OCI-LY3 (cell line): ENCODE data around the gene NEMF.

Experiments used
- H2AFZ ChIP-seq: fragments of 200-600, 300-600 bp; shearing (Covaris generic); 2 replicates; pipeline ENCODE4 v1.6.0; 2014; ENCODE audit warnings: antibody characterized with exemption, low read depth, low read length
- H3K27ac ChIP-seq: fragments of 200-600, 300-600 bp; sonication (generic); 2 replicates; pipeline ENCODE4 v1.5.1; 2014; ENCODE audit warnings: mild to moderate bottlenecking, low read length, moderate library complexity, mixed read lengths
- H3K27me3 ChIP-seq: fragments of 200-600, 300-600 bp; sonication (generic); 2 replicates; pipeline ENCODE4 v1.6.1; 2014; ENCODE audit warnings: low read depth, low read length, mixed read lengths
- H3K36me3 ChIP-seq: fragments of 200-600, 300-600 bp; sonication (generic); replicated peaks from 2 replicates; pipeline ENCODE3; 2014; ENCODE audit warnings: low read depth, low read length, mixed read lengths
- H3K4me1 ChIP-seq: fragments of 300-600, 200-600 bp; sonication (generic); 2 replicates; pipeline ENCODE4 v1.6.1; 2014; ENCODE audit warnings: low read length, mixed read lengths
- H3K4me2 ChIP-seq: fragments of 200-600, 300-600 bp; sonication (generic); 2 replicates; pipeline ENCODE4 v1.6.1; 2014; ENCODE audit warnings: low read length, mixed read lengths
- H3K4me3 ChIP-seq: fragments of 300-600, 200-600 bp; sonication (generic); 2 replicates; pipeline ENCODE4 v1.5.1; 2014; ENCODE audit warnings: antibody characterized with exemption, mild to moderate bottlenecking, low read length, moderate library complexity
- H3K79me2 ChIP-seq: fragments of 300-600, 200-600 bp; shearing (Covaris generic); 2 replicates; pipeline ENCODE4 v1.6.1; 2014; ENCODE audit warnings: mild to moderate bottlenecking, low read length, mixed read lengths
- H3K9ac ChIP-seq: fragments of 300-600, 200-600 bp; shearing (Covaris generic); 2 replicates; pipeline ENCODE4 v1.6.0; 2014; ENCODE audit warnings: mild to moderate bottlenecking, low read length, moderate library complexity
- H3K9me3 ChIP-seq: fragments of 200-600, 300-600 bp; shearing (Covaris generic); 2 replicates; pipeline ENCODE4 v1.6.1; 2014; ENCODE audit warnings: low read length, mixed read lengths; ENCODE audit not compliant: insufficient read depth
- H4K20me1 ChIP-seq: fragments of 200-600, 300-600 bp; sonication (generic); 2 replicates; pipeline ENCODE4 v1.6.1; 2016; ENCODE audit warnings: low read length, mixed read lengths; ENCODE audit not compliant: insufficient read depth
- EZH2phosphoT487 ChIP-seq: fragments of 200-600 bp; shearing (Covaris generic); IDR thresholded peaks from 2 replicates; pipeline ENCODE4 v1.6.1; 2018; ENCODE audit warnings: antibody characterized with exemption, mixed run types, low read depth
- TF ChIP-seq, protein P1 (sequence below): fragments of 200-600, 300-600 bp; sonication (generic); IDR thresholded peaks from 2 replicates; pipeline ENCODE4 v1.5.1; 2014; ENCODE audit warnings: antibody characterized with exemption, low read length, low read depth

The NEMF gene

GRCh38 chr14:49870908-49871307 lies 18.3 kb upstream of the NEMF start:
- no peaks in the 10 kb centered on the region for H3K27me3 ChIP-seq
- no peaks in the 10 kb centered on the region for H4K20me1 ChIP-seq
- H3K4me3 ChIP-seq: no peak overlapping the region

DNA sequence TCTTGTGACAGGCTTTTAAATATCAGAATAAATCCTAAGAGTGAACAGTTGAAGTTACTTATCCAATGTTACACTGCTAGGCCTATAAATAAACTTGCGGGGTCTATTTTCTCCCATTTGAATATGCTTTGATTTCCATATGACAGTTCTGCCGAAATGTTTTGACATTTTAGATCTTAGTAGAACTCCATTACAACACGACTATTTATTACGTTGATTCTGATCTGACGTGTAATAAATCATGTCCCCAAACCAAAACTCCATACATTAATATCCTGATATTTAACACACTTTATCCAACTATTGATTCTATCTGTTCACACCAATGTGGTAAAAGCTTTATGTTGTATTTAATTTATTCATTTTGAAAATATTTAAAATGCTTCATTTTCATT lies 16.1 kb upstream of the NEMF start:
- peak overlapping the region; percentile 74 for H3K4me3 ChIP-seq
- TF ChIP-seq EZH2phosphoT487: no peak
- no peaks in the 10 kb centered on the region for H3K9me3 ChIP-seq
- no peaks in the 10 kb centered on the region for H3K36me3 ChIP-seq
- peak overlapping the region; percentile 93 for H3K4me2 ChIP-seq
- no peaks in the 10 kb centered on the region for H3K27me3 ChIP-seq
- H3K27ac ChIP-seq: peak overlapping the region; percentile 94
- peaks cover 3% of the 10 kb centered on the region; the same call in 1 of the 2 replicates for H3K79me2 ChIP-seq
- peaks cover 52% of the 10 kb centered on the region for H3K4me1 ChIP-seq
- peak overlapping the region; percentile 71 for H3K9ac ChIP-seq
- no peaks in the 10 kb centered on the region for H4K20me1 ChIP-seq
- H2AFZ ChIP-seq: no peak overlapping the region

More at GRCh38 chr14:49870908-49871307, 18.3 kb upstream of the NEMF start:
- Histone ChIP-seq H3K4me1 (peaks cover 35% of the 10 kb centered on the region), H3K9me3 (no peaks in the 10 kb centered on the region), H3K36me3 (no peaks in the 10 kb centered on the region), H3K79me2 (peaks cover 3% of the 10 kb centered on the region; the same call in 1 of the 2 replicates), H2AFZ (no peak overlapping the region), H3K9ac (no peak overlapping the region), H3K4me2 (no peak overlapping the region), H3K27ac (peak overlapping the region; percentile 30)
- TF ChIP-seq, protein P1, sequence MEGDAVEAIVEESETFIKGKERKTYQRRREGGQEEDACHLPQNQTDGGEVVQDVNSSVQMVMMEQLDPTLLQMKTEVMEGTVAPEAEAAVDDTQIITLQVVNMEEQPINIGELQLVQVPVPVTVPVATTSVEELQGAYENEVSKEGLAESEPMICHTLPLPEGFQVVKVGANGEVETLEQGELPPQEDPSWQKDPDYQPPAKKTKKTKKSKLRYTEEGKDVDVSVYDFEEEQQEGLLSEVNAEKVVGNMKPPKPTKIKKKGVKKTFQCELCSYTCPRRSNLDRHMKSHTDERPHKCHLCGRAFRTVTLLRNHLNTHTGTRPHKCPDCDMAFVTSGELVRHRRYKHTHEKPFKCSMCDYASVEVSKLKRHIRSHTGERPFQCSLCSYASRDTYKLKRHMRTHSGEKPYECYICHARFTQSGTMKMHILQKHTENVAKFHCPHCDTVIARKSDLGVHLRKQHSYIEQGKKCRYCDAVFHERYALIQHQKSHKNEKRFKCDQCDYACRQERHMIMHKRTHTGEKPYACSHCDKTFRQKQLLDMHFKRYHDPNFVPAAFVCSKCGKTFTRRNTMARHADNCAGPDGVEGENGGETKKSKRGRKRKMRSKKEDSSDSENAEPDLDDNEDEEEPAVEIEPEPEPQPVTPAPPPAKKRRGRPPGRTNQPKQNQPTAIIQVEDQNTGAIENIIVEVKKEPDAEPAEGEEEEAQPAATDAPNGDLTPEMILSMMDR: no peak
- no peak for TF ChIP-seq EZH2phosphoT487

GRCh38 chr14:49867831-49868719 lies 15.5 kb upstream of the NEMF start:
- H3K4me2 ChIP-seq: peak overlapping the region; percentile 93
- no peaks in the 10 kb centered on the region for H3K36me3 ChIP-seq
- peak overlapping the region; percentile 94 for H3K27ac ChIP-seq
- no peak overlapping the region for H2AFZ ChIP-seq
- TF ChIP-seq, protein P1: no peak
- TF ChIP-seq EZH2phosphoT487: no peak
- H3K4me1 ChIP-seq: peaks cover 52% of the 10 kb centered on the region
- peaks cover 9% of the 10 kb centered on the region; the same call in 1 of the 2 replicates for H3K79me2 ChIP-seq
- no peaks in the 10 kb centered on the region for H3K9me3 ChIP-seq
- H3K4me3 ChIP-seq: peak overlapping the region; percentile 82
- peak overlapping the region; percentile 88 for H3K9ac ChIP-seq
- H4K20me1 ChIP-seq: no peaks in the 10 kb centered on the region
- H3K27me3 ChIP-seq: no peaks in the 10 kb centered on the region

GRCh38 chr14:49865431-49865859 lies 12.9 kb upstream of the NEMF start:
- TF ChIP-seq EZH2phosphoT487: no peak
- TF ChIP-seq, protein P1: peak; percentile 91
- Histone ChIP-seq H3K27ac (peak overlapping the region; percentile 26; the same call in 1 of the 2 replicates), H3K4me3 (no peak overlapping the region), H3K9ac (peak overlapping the region; percentile 24; the same call in 1 of the 2 replicates), H2AFZ (no peak overlapping the region), H3K36me3 (no peaks in the 10 kb centered on the region), H3K79me2 (peaks cover 10% of the 10 kb centered on the region; the same call in 1 of the 2 replicates), H4K20me1 (no peaks in the 10 kb centered on the region), H3K4me2 (peak overlapping the region; percentile 39), H3K27me3 (no peaks in the 10 kb centered on the region), H3K9me3 (no peaks in the 10 kb centered on the region), H3K4me1 (peaks cover 43% of the 10 kb centered on the region)
